ENCODE data around the gene CITED4.

CITED4 gene

DNA sequence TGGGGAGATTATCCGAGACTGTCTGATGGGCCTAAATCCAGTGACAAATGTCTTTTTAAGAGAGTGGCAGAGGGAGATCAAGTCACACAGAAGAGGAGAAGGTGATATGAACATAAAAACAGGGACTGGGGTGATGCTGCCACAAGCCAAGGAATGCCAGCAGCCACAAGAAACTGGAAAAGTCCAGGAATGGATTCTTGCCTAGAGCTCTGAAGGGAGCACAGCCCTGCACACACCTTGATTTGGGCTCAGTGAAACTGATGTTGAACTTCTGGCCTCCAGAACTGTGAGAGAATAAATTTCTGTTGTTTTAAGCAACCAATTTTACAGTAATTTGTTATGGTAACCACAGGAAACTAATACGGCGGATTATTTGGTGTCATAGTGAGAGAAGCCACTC is 19.5 kb downstream of the CITED4 start:
- no peak for DNase-seq (ENCODE audit: low read depth)
- TF ChIP-seq, protein P1, sequence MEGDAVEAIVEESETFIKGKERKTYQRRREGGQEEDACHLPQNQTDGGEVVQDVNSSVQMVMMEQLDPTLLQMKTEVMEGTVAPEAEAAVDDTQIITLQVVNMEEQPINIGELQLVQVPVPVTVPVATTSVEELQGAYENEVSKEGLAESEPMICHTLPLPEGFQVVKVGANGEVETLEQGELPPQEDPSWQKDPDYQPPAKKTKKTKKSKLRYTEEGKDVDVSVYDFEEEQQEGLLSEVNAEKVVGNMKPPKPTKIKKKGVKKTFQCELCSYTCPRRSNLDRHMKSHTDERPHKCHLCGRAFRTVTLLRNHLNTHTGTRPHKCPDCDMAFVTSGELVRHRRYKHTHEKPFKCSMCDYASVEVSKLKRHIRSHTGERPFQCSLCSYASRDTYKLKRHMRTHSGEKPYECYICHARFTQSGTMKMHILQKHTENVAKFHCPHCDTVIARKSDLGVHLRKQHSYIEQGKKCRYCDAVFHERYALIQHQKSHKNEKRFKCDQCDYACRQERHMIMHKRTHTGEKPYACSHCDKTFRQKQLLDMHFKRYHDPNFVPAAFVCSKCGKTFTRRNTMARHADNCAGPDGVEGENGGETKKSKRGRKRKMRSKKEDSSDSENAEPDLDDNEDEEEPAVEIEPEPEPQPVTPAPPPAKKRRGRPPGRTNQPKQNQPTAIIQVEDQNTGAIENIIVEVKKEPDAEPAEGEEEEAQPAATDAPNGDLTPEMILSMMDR (IDR thresholded peaks at IDR 0.05; ENCODE audit: low read depth, low read length) = no peak
- TF ChIP-seq POLR2A (IDR thresholded peaks at IDR 0.05; ENCODE audit: extremely low read depth, insufficient read length) = no peak
- TF ChIP-seq, protein P2, sequence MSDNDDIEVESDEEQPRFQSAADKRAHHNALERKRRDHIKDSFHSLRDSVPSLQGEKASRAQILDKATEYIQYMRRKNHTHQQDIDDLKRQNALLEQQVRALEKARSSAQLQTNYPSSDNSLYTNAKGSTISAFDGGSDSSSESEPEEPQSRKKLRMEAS (IDR thresholded peaks at IDR 0.05; ENCODE audit: low read depth, low read length) = no peak
- no peak overlapping the region for H3K4me3 ChIP-seq (ENCODE audit: low read depth, low read length)

DNA sequence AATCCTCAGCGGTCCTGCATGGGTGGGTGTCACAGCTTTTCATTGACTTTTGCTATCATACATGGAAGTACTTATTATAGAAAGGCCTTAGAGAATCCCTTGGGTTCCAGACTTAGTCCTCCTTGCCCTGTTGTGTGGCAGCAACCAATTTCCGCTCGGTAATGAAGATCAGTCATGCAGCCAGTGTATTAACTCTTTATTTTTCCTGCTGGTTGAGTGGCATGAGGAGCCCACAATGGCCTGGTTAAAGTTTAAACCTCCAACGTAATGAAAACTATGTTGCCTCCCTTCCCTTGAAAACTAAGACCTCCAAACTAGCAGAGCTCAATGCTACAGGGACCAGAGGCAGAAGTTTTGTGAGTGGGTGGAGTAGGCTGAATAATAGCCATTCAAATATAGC is 20.0 kb downstream of the CITED4 start:
- no peak overlapping the region for H3K4me3 ChIP-seq (ENCODE audit: low read depth, low read length)
- DNase-seq (ENCODE audit: low read depth) = no peak
- TF ChIP-seq, protein P2 (IDR thresholded peaks at IDR 0.05; ENCODE audit: low read depth, low read length) = no peak
- TF ChIP-seq, protein P1 (IDR thresholded peaks at IDR 0.05; ENCODE audit: low read depth, low read length) = no peak
- no peak for TF ChIP-seq MYC (IDR thresholded peaks at IDR 0.05; ENCODE audit: low read depth, low read length)
- no peak for TF ChIP-seq POLR2A (IDR thresholded peaks at IDR 0.05; ENCODE audit: extremely low read depth, insufficient read length)

DNA sequence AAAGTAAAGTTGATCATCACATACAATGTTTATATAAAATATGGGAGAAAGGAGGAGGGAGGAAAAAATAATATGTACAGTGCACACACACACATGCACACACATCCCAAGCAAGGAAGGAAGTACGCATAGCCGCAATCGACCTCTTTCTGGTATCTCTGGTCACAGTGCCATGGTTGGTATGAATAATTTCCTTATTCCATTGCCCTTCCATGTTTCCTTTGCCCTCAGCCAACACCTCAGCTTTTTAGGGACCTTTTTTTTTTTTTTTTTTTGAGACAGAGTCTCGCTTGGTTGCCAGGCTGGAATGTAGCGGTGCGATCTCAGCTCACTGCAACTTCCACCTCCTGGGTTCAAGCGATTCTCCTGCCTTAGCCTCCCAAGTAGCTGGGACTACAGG is 20.6 kb downstream of the CITED4 start:
- TF ChIP-seq, protein P1 (IDR thresholded peaks at IDR 0.05; ENCODE audit: low read depth, low read length) = no peak
- TF ChIP-seq, protein P2 (IDR thresholded peaks at IDR 0.05; ENCODE audit: low read depth, low read length) = no peak
- TF ChIP-seq POLR2A (IDR thresholded peaks at IDR 0.05; ENCODE audit: extremely low read depth, insufficient read length) (no peak), MYC (IDR thresholded peaks at IDR 0.05; ENCODE audit: low read depth, low read length) (no peak)
- no peak for DNase-seq (ENCODE audit: low read depth)

DNA sequence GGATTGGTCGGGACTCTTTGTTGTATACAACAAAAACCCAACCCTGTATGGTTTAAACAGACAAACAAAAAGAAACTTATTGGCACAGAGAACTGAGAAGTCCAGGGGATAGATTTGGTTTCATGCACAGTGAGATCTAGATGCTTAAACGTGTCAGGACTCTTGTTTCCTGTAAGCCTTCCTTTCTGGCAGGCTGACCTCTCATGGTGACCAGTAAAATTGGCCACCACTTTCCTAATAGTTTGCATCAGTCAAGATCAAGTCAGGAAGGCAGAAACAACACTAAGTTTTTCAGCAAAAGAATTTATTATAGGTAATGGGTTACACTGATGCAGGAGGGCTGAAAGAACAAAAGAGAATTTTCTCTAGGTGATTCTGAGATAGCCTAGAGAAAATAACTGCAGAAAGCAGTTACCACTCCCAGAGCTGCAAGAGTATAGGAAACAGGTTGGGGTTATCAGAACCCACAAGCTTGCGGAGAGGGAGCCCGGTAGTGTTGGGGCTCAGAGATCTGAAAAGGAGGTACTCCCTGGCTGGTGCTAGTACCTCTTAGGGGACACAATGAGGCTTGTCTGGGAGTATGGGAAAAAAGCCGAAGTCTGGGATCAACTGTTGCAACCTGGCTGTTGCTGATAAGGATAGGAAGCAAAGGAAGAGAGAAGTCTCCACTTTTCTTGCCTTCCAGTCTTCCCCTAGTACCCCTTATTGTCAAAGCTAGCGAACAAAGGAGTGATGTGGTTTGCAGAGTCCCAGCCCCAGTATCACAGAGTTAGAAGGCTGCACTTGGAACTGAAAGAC is 21.4 kb downstream of the CITED4 start:
- TF ChIP-seq, protein P2 (IDR thresholded peaks at IDR 0.05; ENCODE audit: low read depth, low read length) = no peak
- TF ChIP-seq POLR2A (IDR thresholded peaks at IDR 0.05; ENCODE audit: extremely low read depth, insufficient read length) (no peak), MYC (IDR thresholded peaks at IDR 0.05; ENCODE audit: low read depth, low read length) (no peak)
- TF ChIP-seq, protein P1 (IDR thresholded peaks at IDR 0.05; ENCODE audit: low read depth, low read length) = no peak
- DNase-seq (ENCODE audit: low read depth) = no peak
- no peak overlapping the region for H3K4me3 ChIP-seq (ENCODE audit: low read depth, low read length)

More for the DNA sequence above, 20.6 kb downstream of the CITED4 start:
- no peak overlapping the region for H3K4me3 ChIP-seq (ENCODE audit: low read depth, low read length)

DNA sequence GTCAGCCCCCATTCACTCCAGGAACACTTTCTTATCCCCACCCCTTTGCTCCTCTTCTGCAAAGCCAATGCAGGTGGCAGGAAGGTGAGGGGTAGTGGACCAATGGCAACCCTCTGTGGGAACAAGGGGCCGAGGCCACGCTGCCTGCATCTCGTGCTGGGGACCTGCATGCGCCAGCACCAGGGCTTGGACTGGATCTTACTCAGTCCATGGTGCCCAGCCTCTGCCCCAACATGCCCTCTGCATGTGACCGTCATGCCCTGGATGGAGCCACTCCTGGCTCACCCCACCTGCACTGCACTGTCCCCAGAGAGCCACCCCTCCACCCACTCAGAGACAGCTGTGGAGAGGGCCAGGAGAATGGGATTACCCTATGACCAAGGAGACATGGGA is 22.2 kb downstream of the CITED4 start:
- DNase-seq (ENCODE audit: low read depth) = no peak
- H3K4me3 ChIP-seq (ENCODE audit: low read depth, low read length) = no peak overlapping the region
- TF ChIP-seq, protein P1 (IDR thresholded peaks at IDR 0.05; ENCODE audit: low read depth, low read length) = no peak
- TF ChIP-seq MYC (IDR thresholded peaks at IDR 0.05; ENCODE audit: low read depth, low read length) (no peak), POLR2A (IDR thresholded peaks at IDR 0.05; ENCODE audit: extremely low read depth, insufficient read length) (no peak)
- TF ChIP-seq, protein P2 (IDR thresholded peaks at IDR 0.05; ENCODE audit: low read depth, low read length) = no peak
